HG02870 (cell line): ENCODE data around the gene CBY2.

ENCODE experiments used
- ATAC-seq: cut with Tn5 transposase; IDR thresholded peaks from one replicate; pipeline ENCODE4 v1.9.1; 2021; ENCODE audit warnings: mild to moderate bottlenecking, moderate library complexity; ENCODE audit not compliant: unreplicated experiment

Gene CBY2

DNA sequence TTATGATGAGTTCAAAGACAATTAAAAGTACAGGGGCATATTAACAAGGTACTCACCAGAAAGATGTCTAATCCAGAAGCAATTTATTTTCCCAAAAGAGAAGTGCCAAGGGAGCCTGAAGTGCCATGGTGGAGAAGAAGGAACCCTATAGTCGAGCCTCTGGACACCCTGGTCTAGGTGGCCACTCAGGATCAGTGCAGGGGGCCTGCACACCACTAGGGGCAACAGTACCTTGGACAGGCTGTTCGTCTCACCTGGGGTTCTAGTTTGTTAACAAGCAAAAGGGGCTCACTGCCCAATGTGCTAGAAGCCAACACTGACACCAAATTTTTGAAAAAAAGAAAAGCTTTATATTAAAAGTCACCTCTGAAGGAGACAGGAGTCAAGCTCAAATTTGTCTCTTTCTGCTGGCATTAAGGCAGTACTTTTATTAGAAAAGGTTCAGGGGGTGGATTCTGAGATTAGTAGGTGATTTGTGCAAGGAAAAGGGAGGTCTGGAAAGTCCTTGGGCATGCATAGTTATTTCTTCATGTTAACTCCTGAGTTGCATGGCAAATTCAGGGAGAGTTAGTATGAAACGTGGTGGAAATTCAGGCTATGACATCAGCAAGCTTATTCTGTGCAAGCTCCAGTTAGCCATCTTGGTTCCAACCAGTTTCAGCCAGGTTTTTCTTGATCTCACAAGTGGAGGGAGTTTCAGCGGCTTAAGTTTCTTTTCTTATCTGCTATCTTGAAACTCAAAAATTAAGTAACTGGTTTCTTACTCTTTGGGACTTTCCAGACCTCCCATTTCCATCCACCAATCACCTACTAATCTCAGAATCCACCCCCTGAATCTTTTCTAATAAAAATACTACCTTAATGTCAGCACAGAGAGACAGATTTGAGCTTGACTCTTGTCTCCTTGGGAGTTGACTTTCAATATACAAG is 884 bp upstream of the CBY2 start:
- ATAC-seq, result peak; percentile 65

DNA sequence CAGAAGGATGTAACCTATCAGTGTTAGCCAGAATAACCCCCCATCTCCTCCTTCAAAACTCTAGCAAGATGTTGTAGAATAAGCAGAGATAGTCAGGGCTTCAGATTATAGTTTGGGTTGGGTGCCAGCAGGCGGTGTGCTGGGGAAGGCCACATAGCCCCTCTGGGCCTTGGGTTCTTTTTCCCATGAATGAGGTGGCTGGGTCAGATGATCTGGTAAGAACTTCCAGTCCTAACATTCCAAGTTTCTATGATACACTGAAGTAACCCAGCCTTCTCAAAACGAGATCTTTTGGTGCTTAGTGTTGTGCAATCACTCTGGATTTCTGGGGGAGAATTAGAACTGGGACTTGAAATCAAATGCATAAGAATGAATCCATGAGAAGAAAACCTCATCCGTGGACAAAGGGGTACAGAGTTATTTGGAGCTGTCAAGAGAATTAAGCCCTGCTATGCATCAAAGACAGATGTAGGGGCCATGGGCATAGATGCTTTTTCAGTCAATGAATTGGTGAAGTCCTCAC is 810 bp downstream of the CBY2 start:
- no peak for ATAC-seq

DNA sequence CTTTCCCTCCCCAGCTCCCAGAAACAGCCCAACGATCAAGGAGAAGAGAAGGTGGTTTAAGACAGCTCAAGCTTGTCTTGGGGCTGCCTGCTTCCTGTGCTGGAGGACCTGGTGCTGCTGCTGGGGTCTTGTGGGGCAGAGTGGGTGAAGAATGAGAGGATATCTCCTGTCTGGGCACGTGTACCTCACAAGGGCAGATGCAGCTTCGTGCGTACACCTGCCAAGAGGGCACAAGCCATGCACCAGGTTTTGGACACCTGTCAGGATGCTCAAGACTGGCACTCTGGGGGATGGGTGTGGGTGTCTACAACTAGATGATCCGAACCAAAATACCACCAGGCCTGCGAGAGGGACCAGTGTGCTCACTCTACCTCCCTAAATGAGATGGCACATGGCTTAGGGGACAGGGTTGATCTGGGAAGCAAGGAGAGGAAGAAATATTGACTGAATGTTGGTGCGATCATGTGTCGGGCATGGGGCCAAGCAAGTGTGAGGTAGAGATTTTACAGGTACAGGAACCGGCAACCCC is 2.2 kb downstream of the CBY2 start:
- ATAC-seq, result no peak

GRCh38 chr13:45704854-45705695 is 3.0 kb downstream of the CBY2 start:
- no peak for ATAC-seq

DNA sequence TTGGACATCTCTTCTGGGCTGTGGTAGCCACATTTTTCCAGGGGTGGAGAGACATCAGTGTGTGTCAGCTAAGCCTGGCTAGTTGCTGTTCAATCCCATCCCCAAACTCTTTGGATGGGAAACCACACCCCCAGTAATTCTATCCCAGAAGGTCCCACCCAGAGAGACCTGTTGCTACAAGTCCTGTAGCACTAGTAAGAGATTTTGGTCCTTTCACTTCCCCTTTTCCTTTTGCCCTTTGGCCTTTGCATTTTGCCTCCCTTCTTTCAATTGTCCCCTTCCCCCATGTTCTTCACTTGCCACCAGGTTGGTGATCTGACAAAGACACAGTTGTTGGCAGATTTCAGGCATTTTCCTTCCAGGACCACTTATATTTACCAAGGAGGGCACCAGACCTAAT is 3.8 kb downstream of the CBY2 start:
- ATAC-seq, result no peak

GRCh38 chr13:45707516-45708100 is 5.5 kb downstream of the CBY2 start:
- ATAC-seq, result no peak

DNA sequence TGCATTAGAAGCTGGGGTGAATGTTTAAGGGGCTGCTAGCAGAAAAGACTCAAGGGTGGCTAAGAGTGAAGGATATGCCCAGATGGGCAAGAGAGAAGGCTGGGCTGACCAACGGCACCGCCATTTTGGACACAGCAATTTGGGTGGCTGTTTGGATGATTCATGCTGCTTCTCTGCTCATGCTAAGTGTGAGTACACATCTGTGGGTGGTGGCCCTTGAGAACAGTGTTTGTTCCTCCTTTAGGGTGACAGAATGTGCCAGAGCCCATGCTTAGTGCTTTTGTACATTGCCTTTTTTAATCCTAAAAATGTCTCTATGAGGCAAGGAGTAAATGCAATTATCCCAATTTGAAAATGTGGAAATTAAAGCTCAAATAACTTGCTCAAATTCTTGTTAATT is 9.8 kb downstream of the CBY2 start:
- ATAC-seq, result no peak

- no peak for ATAC-seq
These were observed 11.1 kb downstream of the CBY2 start for GRCh38 chr13:45713106-45713690.

DNA sequence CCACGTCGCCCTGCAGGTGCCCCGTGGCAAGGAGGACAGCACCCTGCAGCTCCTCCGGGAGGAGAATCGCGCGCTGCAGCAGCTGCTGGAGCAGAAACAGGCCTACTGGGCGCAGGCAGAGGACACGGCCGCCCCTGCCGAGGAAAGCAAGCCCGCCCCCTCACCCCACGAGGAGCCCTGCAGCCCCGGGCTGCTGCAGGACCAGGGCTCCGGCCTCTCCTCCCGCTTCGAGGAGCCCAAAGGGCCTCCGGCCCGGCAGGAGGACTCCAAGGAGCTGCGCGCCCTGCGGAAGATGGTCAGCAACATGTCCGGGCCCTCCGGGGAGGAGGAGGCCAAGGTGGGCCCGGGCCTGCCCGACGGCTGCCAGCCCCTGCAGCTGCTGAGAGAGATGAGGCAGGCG is 11.6 kb downstream of the CBY2 start:
- no peak for ATAC-seq

GRCh38 chr13:45714170-45714569 is 12.1 kb downstream of the CBY2 start:
- no peak for ATAC-seq

DNA sequence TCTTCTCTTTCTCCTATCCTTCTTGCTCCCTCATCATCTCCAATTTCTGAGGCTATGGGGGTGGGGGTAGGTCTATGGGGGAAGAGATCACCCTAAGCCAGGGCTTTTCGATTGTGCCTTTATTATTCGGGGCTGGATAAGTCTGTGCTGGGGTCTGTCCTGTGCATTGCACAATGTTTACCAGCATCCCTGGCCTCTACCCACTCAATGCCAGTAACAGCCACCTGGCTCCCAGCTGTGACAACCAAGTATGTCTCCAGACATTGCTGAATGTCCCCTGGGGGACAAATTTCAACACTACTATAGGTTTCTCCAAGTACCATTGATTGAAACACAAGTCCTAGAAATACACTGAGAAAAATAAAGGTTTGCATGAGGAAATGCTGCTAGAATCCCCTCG is 13.2 kb downstream of the CBY2 start:
- ATAC-seq, result no peak

DNA sequence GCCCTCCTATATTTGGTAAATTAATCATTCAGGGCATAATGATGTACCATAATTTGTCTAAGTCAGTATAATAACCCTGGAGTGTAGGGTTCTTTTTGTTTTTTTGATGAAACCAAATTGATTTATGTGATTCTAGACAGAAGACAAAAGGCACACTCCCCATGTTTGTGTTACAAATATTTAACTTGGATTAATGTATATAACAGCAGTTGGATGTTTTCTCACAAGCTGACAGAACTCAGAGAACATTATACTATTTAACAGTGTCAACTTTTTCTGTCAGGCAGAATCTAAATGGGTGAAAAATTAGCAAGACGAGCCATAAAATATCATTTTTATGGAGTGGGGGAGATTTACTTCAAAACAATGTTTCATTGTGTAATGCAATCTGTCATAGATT is 15.2 kb downstream of the CBY2 start:
- ATAC-seq, result no peak

DNA sequence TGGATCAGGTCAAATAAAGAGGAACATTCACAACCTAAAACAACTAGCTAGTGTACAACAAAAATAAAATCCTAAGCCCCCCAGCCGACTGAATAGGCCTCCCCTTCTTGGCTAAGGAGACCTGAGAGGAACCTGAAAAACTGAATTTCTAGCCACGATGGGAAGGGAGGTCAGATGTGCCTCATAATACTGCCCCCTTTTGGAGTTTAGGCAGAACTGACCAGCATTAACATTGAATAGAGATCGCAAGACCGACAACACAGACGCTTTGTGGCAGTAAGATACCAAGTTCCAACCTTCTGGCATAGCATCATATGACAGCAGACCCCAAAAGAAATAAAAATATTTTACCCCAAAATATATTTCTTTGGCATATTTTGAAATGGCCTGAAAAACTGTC is 15.9 kb downstream of the CBY2 start:
- ATAC-seq, result no peak

GRCh38 chr13:45718992-45719391 is 16.9 kb downstream of the CBY2 start:
- ATAC-seq, result no peak

DNA sequence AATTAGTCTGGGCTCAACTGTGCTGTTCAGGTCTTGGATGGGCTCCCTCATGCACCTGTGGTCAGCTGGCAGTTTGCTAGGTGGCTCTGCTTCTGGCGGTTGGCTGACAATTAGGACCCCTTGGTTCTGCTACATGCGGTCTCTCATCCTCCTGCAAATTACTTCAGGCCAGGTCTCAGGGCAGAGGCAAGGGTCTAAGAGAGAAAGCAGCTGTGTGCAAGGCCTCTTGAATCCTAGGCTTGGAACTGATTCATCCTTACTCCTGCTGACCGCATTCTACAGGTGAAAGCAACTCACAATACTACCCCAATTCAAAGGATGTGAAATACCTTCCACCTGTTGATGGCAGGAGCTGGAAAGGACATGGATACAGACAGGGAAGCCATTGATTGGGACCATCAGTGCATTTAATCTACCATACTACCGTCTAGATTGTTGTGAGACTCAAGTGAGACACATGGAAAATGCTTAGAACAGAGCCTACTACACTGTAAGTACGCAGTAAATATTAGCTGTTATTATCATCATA is 19.1 kb downstream of the CBY2 start:
- ATAC-seq, result no peak

GRCh38 chr13:45723798-45724197 is 21.7 kb downstream of the CBY2 start:
- ATAC-seq, result no peak

- peak; percentile 67 for ATAC-seq
These were observed 26.6 kb downstream of the CBY2 start for GRCh38 chr13:45728759-45729158.

GRCh38 chr13:45731455-45731854 is 29.3 kb downstream of the CBY2 start:
- no peak for ATAC-seq

- no peak for ATAC-seq
These were observed 30.8 kb downstream of the CBY2 start for GRCh38 chr13:45732916-45733315.

- no peak for ATAC-seq
These were observed 31.2 kb downstream of the CBY2 start for GRCh38 chr13:45733361-45733760.
